Central memory CD8-positive, alpha-beta T cell (primary cell): ENCODE data around the gene ZNF799.
A peak's percentile ranks its signal among the peaks of the same experiment; 100 is the strongest.
"Not testable (repeated sequence)": the region's sequence is repeated elsewhere in the genome, so short reads cannot be mapped to it uniquely, and the experiment has no call there.

Experiments used
- ATAC-seq: fragments of 150-1000 bp; cut with Tn5 transposase; replicated peaks from 2 replicates; pipeline ENCODE4 v1.10.0; 2022; ENCODE audit warnings: mild to moderate bottlenecking, moderate FRiP score, moderate number of reproducible peaks; ENCODE audit not compliant: poor library complexity, severe bottlenecking; ENCODE audit errors: extremely low read depth
- DNase-seq, 2 donors: peaks; one replicate each; pipeline ENCODE4 v3.0.0; 2021; ENCODE audit warnings: low spot score in 2 of 2
- H3K27ac Mint-ChIP-seq: one replicate; pipeline ENCODE4 v1.8.0; 2022; ENCODE audit warnings: low read depth, mild to moderate bottlenecking, moderate library complexity, mixed read lengths
- H3K27me3 Mint-ChIP-seq: one replicate; pipeline ENCODE4 v1.8.0; 2022; ENCODE audit warnings: mixed read lengths
- H3K36me3 Mint-ChIP-seq: one replicate; pipeline ENCODE4 v1.8.0; 2022; ENCODE audit warnings: mild to moderate bottlenecking, moderate library complexity, mixed read lengths; ENCODE audit not compliant: insufficient read depth
- H3K4me1 Mint-ChIP-seq: one replicate; pipeline ENCODE4 v1.8.0; 2022; ENCODE audit warnings: mixed read lengths
- H3K4me3 Mint-ChIP-seq: one replicate; pipeline ENCODE4 v1.8.0; 2022; ENCODE audit warnings: mild to moderate bottlenecking, moderate library complexity, mixed read lengths
- H3K9me3 Mint-ChIP-seq: one replicate; pipeline ENCODE4 v1.8.0; 2022; ENCODE audit warnings: mixed read lengths

The ZNF799 gene

GRCh38 chr19:12391148-12391547 is 9.9 kb downstream of the ZNF799 start:
- not testable (repeated sequence) for DNase-seq, H3K27me3 Mint-ChIP-seq, H3K27ac Mint-ChIP-seq, H3K4me1 Mint-ChIP-seq, H3K4me3 Mint-ChIP-seq, ATAC-seq
- peaks cover 12% of the 10 kb centered on the region for H3K36me3 Mint-ChIP-seq
- H3K9me3 Mint-ChIP-seq: peaks cover 11% of the 10 kb centered on the region

- H3K36me3 Mint-ChIP-seq, H3K27me3 Mint-ChIP-seq, DNase-seq, ATAC-seq, H3K4me1 Mint-ChIP-seq, H3K9me3 Mint-ChIP-seq, H3K4me3 Mint-ChIP-seq, H3K27ac Mint-ChIP-seq: not testable (repeated sequence)
Observed at GRCh38 chr19:12386365-12386764, 14.7 kb downstream of the ZNF799 start.

GRCh38 chr19:12380444-12380737 is 20.7 kb downstream of the ZNF799 start:
- DNase-seq (no peak), ATAC-seq (no peak)
- Mint-ChIP-seq H3K4me3 (no peak overlapping the region), H3K9me3 (peaks cover 24% of the 10 kb centered on the region), H3K4me1 (no peaks in the 10 kb centered on the region), H3K27ac (no peak overlapping the region), H3K36me3 (peaks cover 3% of the 10 kb centered on the region), H3K27me3 (no peaks in the 10 kb centered on the region)

- H3K9me3 Mint-ChIP-seq: peaks cover 24% of the 10 kb centered on the region
- DNase-seq: no peak
- no peaks in the 10 kb centered on the region for H3K4me1 Mint-ChIP-seq
- no peak overlapping the region for H3K4me3 Mint-ChIP-seq
- H3K27me3 Mint-ChIP-seq: no peaks in the 10 kb centered on the region
- H3K36me3 Mint-ChIP-seq: peaks cover 3% of the 10 kb centered on the region
- H3K27ac Mint-ChIP-seq: no peak overlapping the region
- no peak for ATAC-seq
Observed at GRCh38 chr19:12379732-12380443, 21.2 kb downstream of the ZNF799 start.

- H3K27me3 Mint-ChIP-seq: no peaks in the 10 kb centered on the region
- DNase-seq (no peak), ATAC-seq (no peak)
- H3K9me3 Mint-ChIP-seq: peaks cover 18% of the 10 kb centered on the region
- no peak overlapping the region for H3K4me3 Mint-ChIP-seq
- H3K27ac Mint-ChIP-seq: no peak overlapping the region
- no peaks in the 10 kb centered on the region for H3K4me1 Mint-ChIP-seq
- H3K36me3 Mint-ChIP-seq: no peaks in the 10 kb centered on the region
Observed at GRCh38 chr19:12374026-12374425, 27.0 kb downstream of the ZNF799 start.

- peak; percentile 94 for ATAC-seq
- peak; percentile 42 to 56 for DNase-seq
- Mint-ChIP-seq H3K4me1 (peaks cover 23% of the 10 kb centered on the region), H3K27me3 (peaks cover 8% of the 10 kb centered on the region), H3K27ac (peak within 1 kb of the TSS; percentile 76), H3K36me3 (peaks cover 2% of the 10 kb centered on the region), H3K9me3 (no peaks in the 10 kb centered on the region), H3K4me3 (peak within 1 kb of the TSS; percentile 94)
Observed at GRCh38 chr19:12365236-12366162, 35.6 kb downstream of the ZNF799 start, which contains the start of gene ZNF442. TSS of gene ZNF442 (minus strand) at chr19:12365683. CDS start at chr19:12363631, 2,052 bp downstream.

- Mint-ChIP-seq H3K4me1 (peaks cover 23% of the 10 kb centered on the region), H3K4me3 (peak overlapping the region; percentile 94), H3K9me3 (no peaks in the 10 kb centered on the region), H3K27ac (peak overlapping the region; percentile 76), H3K36me3 (peaks cover 2% of the 10 kb centered on the region), H3K27me3 (peaks cover 8% of the 10 kb centered on the region)
- ATAC-seq (no peak), DNase-seq (no peak)
Observed at GRCh38 chr19:12364391-12365235, 36.5 kb downstream of the ZNF799 start.

- DNase-seq, ATAC-seq, H3K4me3 Mint-ChIP-seq, H3K27ac Mint-ChIP-seq, H3K27me3 Mint-ChIP-seq, H3K9me3 Mint-ChIP-seq, H3K36me3 Mint-ChIP-seq: not testable (repeated sequence)
- H3K4me1 Mint-ChIP-seq: peaks cover 23% of the 10 kb centered on the region
Observed at GRCh38 chr19:12362236-12362635, 38.8 kb downstream of the ZNF799 start.

- Mint-ChIP-seq H3K9me3 (peaks cover 18% of the 10 kb centered on the region), H3K36me3 (peaks cover 2% of the 10 kb centered on the region), H3K4me1 (no peaks in the 10 kb centered on the region), H3K27ac (no peak overlapping the region), H3K27me3 (no peaks in the 10 kb centered on the region), H3K4me3 (no peak overlapping the region)
- DNase-seq (no peak), ATAC-seq (no peak)
Observed at GRCh38 chr19:12353375-12353774, 47.7 kb downstream of the ZNF799 start.

- H3K9me3 Mint-ChIP-seq: peaks cover 19% of the 10 kb centered on the region
- H3K36me3 Mint-ChIP-seq: peaks cover 2% of the 10 kb centered on the region
- H3K4me3 Mint-ChIP-seq: no peak overlapping the region
- ATAC-seq (no peak), DNase-seq (no peak)
- H3K27ac Mint-ChIP-seq: no peak overlapping the region
- no peaks in the 10 kb centered on the region for H3K27me3 Mint-ChIP-seq
- no peaks in the 10 kb centered on the region for H3K4me1 Mint-ChIP-seq
Observed at GRCh38 chr19:12350890-12351197, 50.2 kb downstream of the ZNF799 start.

GRCh38 chr19:12350185-12350889 is 50.7 kb downstream of the ZNF799 start:
- no peak for DNase-seq
- Mint-ChIP-seq H3K9me3 (peaks cover 19% of the 10 kb centered on the region), H3K4me3 (no peak overlapping the region), H3K4me1 (no peaks in the 10 kb centered on the region), H3K27me3 (no peaks in the 10 kb centered on the region), H3K27ac (no peak overlapping the region), H3K36me3 (peaks cover 2% of the 10 kb centered on the region)
- no peak for ATAC-seq

- no peak overlapping the region for H3K4me3 Mint-ChIP-seq
- no peak overlapping the region for H3K27ac Mint-ChIP-seq
- peaks cover 2% of the 10 kb centered on the region for H3K36me3 Mint-ChIP-seq
- no peaks in the 10 kb centered on the region for H3K27me3 Mint-ChIP-seq
- no peaks in the 10 kb centered on the region for H3K4me1 Mint-ChIP-seq
- ATAC-seq (no peak), DNase-seq (no peak)
- H3K9me3 Mint-ChIP-seq: peaks cover 13% of the 10 kb centered on the region
Observed at GRCh38 chr19:12346896-12347295, 54.2 kb downstream of the ZNF799 start.
